ENCODE data around the gene FRMD3. TPM values are rescaled to one million over a fixed set of nuclear protein-coding genes. Genes with fewer than 3 reads are reported as not detected.

The FRMD3 gene
- total RNA-seq, 1 experiment from 2014 or later = 1.4 TPM

GRCh38 chr9:83560169-83560826, 22.1 kb upstream of the FRMD3 start:
- Mint-ChIP-seq H3K36me3 (peaks cover 4% of the 10 kb centered on the region; the same call in 1 of the 2 replicates), H3K4me1 (no peaks in the 10 kb centered on the region), H3K9me3 (peaks cover 9% of the 10 kb centered on the region), H3K27me3 (ENCODE audit: low read depth) (no peaks in the 10 kb centered on the region), H3K4me3 (no peak overlapping the region), H3K27ac (no peak overlapping the region)
- no peak for ATAC-seq
- ChIA-PET CTCF (interaction anchor here (1.1 kb wide), 1 partner anchor 22 kb away, joined by 3 read pairs; the partner anchor contains the start of gene FRMD3), POLR2A (no interaction called here)
- no peak for DNase-seq (ENCODE audit: low spot score)
- TF ChIP-seq STAT6 (CRISPR knock-in tag; conservative IDR thresholded peaks at IDR 0.05; ENCODE audit: low read depth) (no peak), MXD4 (CRISPR knock-in tag; IDR thresholded peaks at IDR 0.05; ENCODE audit: borderline replicate concordance) (no peak), JAZF1 (CRISPR knock-in tag; IDR thresholded peaks at IDR 0.05) (no peak), ZNF219 (CRISPR knock-in tag; IDR thresholded peaks at IDR 0.05; ENCODE audit: borderline replicate concordance) (no peak), ARID4B (CRISPR knock-in tag; IDR thresholded peaks at IDR 0.05; ENCODE audit: borderline replicate concordance) (no peak), FOXJ3 (CRISPR knock-in tag; IDR thresholded peaks at IDR 0.05; ENCODE audit: borderline replicate concordance) (no peak), ZNF281 (CRISPR knock-in tag; IDR thresholded peaks at IDR 0.05) (no peak), ATF3 (CRISPR knock-in tag; conservative IDR thresholded peaks at IDR 0.05) (no peak), ZNF232 (CRISPR knock-in tag; IDR thresholded peaks at IDR 0.05) (no peak), CREB1 (CRISPR knock-in tag; IDR thresholded peaks at IDR 0.05) (no peak), E2F4 (CRISPR knock-in tag; IDR thresholded peaks at IDR 0.05; ENCODE audit: borderline replicate concordance, low read depth) (no peak)

GRCh38 chr9:83557771-83558170, 19.6 kb upstream of the FRMD3 start:
- Mint-ChIP-seq H3K36me3 (peaks cover 4% of the 10 kb centered on the region; the same call in 1 of the 2 replicates), H3K4me3 (no peak overlapping the region), H3K27me3 (ENCODE audit: low read depth) (no peaks in the 10 kb centered on the region; the same call in 1 of the 2 replicates), H3K9me3 (peaks cover 32% of the 10 kb centered on the region), H3K4me1 (no peaks in the 10 kb centered on the region), H3K27ac (no peak overlapping the region)
- CTCF ChIA-PET = no interaction called here
- DNase-seq (ENCODE audit: low spot score) (no peak), ATAC-seq (no peak)
- POLR2A ChIA-PET = interaction anchor here (0.6 kb wide), 1 partner anchor 105 kb away, joined by 4 read pairs; no protein-coding TSS in a partner anchor
- no peak for TF ChIP-seq MYBL2 (CRISPR knock-in tag; IDR thresholded peaks at IDR 0.05)
- no peak for TF ChIP-seq TEAD4 (CRISPR knock-in tag; IDR thresholded peaks at IDR 0.05)

All from WTC11 (cell line).